GM18951 (cell line): Measurements from ENCODE around the gene ALOX5AP.

Experiments used
- POLR2A ChIP-seq: IDR thresholded peaks from 4 replicates; pipeline ENCODE4 v1.6.1; 2011; ENCODE audit warnings: mild to moderate bottlenecking; ENCODE audit not compliant: insufficient read length, insufficient read depth; ENCODE audit errors: extremely low read depth
- in situ Hi-C: fragments of 300-500 bp; cut with MboI; formaldehyde crosslinking; loops from one replicate; pipeline ENCODE4 v1.12.0; 2022; ENCODE audit warnings: low sequenced_read_pairs, mixed read lengths, inconsistent platforms; ENCODE audit not compliant: unreplicated experiment

The ALOX5AP gene

GRCh38 chr13:30806784-30807183, 71.4 kb downstream of the ALOX5AP start:
- no peak for TF ChIP-seq POLR2A
- in situ Hi-C loops, result loop anchor here (25.0 kb wide), 1 partner anchor 669 kb away; no protein-coding TSS in a partner anchor

- no peak for TF ChIP-seq POLR2A
- in situ Hi-C loops, result loop anchor here (25.0 kb wide), 1 partner anchor 670 kb away; no protein-coding TSS in a partner anchor
These were observed 72.0 kb downstream of the ALOX5AP start for GRCh38 chr13:30807392-30807791.

- in situ Hi-C loops, result loop anchor here (25.0 kb wide), 1 partner anchor 671 kb away; no protein-coding TSS in a partner anchor
- TF ChIP-seq POLR2A, result no peak
These were observed 73.3 kb downstream of the ALOX5AP start for GRCh38 chr13:30808600-30808999.

- TF ChIP-seq POLR2A, result no peak
- in situ Hi-C loops, result loop anchor here (25.0 kb wide), 1 partner anchor 672 kb away; no protein-coding TSS in a partner anchor
These were observed 74.4 kb downstream of the ALOX5AP start for GRCh38 chr13:30809787-30810186.

GRCh38 chr13:30810261-30810701, 74.9 kb downstream of the ALOX5AP start:
- in situ Hi-C loops, result loop anchor here (25.0 kb wide), 1 partner anchor 673 kb away; no protein-coding TSS in a partner anchor
- no peak for TF ChIP-seq POLR2A

GRCh38 chr13:30810801-30811200, 75.5 kb downstream of the ALOX5AP start:
- in situ Hi-C loops, result loop anchor here (25.0 kb wide), 1 partner anchor 674 kb away; no protein-coding TSS in a partner anchor
- TF ChIP-seq POLR2A, result no peak
